ENCODE measurements around the gene ROBO1. TPM values are rescaled to one million over a fixed set of nuclear protein-coding genes. Genes with fewer than 3 reads are reported as not detected.
A peak's percentile ranks its signal among the peaks of the same experiment; 100 is the strongest.

ROBO1 gene
- total RNA-seq, 1 donor from 2014 or later: 27.1 TPM

- DNase-seq: no peak
- TF ChIP-seq CTCF (IDR thresholded peaks at IDR 0.05): no peak
- ATAC-seq: no peak
- Histone ChIP-seq H3K4me1 (no peaks in the 10 kb centered on the region), H3K36me3 (no peaks in the 10 kb centered on the region), H3K27me3 (no peaks in the 10 kb centered on the region), H3K9me3 (no peaks in the 10 kb centered on the region), H3K27ac (no peak overlapping the region), H3K4me3 (no peak overlapping the region)
- intact Hi-C loops (cut with DNase I): no loop called here
Measured at GRCh38 chr3:79094654-79095053, 673.1 kb downstream of the ROBO1 start.

GRCh38 chr3:79086514-79086913 lies 681.3 kb downstream of the ROBO1 start:
- H3K9me3 ChIP-seq: no peaks in the 10 kb centered on the region
- H3K4me1 ChIP-seq: no peaks in the 10 kb centered on the region
- H3K4me3 ChIP-seq: no peak overlapping the region
- no peaks in the 10 kb centered on the region for H3K27me3 ChIP-seq
- no peaks in the 10 kb centered on the region for H3K36me3 ChIP-seq
- ATAC-seq (peak; percentile 76), DNase-seq (no peak)
- H3K27ac ChIP-seq: no peak overlapping the region
- intact Hi-C loops (cut with DNase I): no loop called here
- TF ChIP-seq CTCF (IDR thresholded peaks at IDR 0.05): peak; percentile 75

GRCh38 chr3:79085171-79085570 lies 682.6 kb downstream of the ROBO1 start:
- H3K27me3 ChIP-seq: no peaks in the 10 kb centered on the region
- no peak for ATAC-seq
- H3K36me3 ChIP-seq: no peaks in the 10 kb centered on the region
- H3K4me1 ChIP-seq: no peaks in the 10 kb centered on the region
- no peak overlapping the region for H3K4me3 ChIP-seq
- intact Hi-C loops (cut with DNase I): no loop called here
- H3K27ac ChIP-seq: no peak overlapping the region
- no peak for DNase-seq
- TF ChIP-seq CTCF (IDR thresholded peaks at IDR 0.05): no peak
- no peaks in the 10 kb centered on the region for H3K9me3 ChIP-seq

GRCh38 chr3:79081335-79081734 lies 686.5 kb downstream of the ROBO1 start:
- H3K4me3 ChIP-seq: no peak overlapping the region
- no peaks in the 10 kb centered on the region for H3K9me3 ChIP-seq
- ATAC-seq (no peak), DNase-seq (no peak)
- intact Hi-C loops (cut with DNase I): no loop called here
- H3K27me3 ChIP-seq: no peaks in the 10 kb centered on the region
- H3K36me3 ChIP-seq: no peaks in the 10 kb centered on the region
- H3K27ac ChIP-seq: no peak overlapping the region
- no peaks in the 10 kb centered on the region for H3K4me1 ChIP-seq
- no peak for TF ChIP-seq CTCF (IDR thresholded peaks at IDR 0.05)

GRCh38 chr3:79074558-79074957 lies 693.2 kb downstream of the ROBO1 start:
- Histone ChIP-seq H3K9me3 (no peaks in the 10 kb centered on the region), H3K27ac (no peak overlapping the region), H3K36me3 (no peaks in the 10 kb centered on the region), H3K27me3 (no peaks in the 10 kb centered on the region), H3K4me1 (no peaks in the 10 kb centered on the region), H3K4me3 (no peak overlapping the region)
- DNase-seq (no peak), ATAC-seq (no peak)
- TF ChIP-seq CTCF (IDR thresholded peaks at IDR 0.05): no peak
- intact Hi-C loops (cut with DNase I): no loop called here

GRCh38 chr3:79067734-79068133 lies 700.1 kb downstream of the ROBO1 start:
- ATAC-seq: no peak
- H3K9me3 ChIP-seq: no peaks in the 10 kb centered on the region
- no peak overlapping the region for H3K4me3 ChIP-seq
- no peak for DNase-seq
- intact Hi-C loops (cut with DNase I): no loop called here
- no peak for TF ChIP-seq CTCF (IDR thresholded peaks at IDR 0.05)
- no peaks in the 10 kb centered on the region for H3K36me3 ChIP-seq
- H3K27ac ChIP-seq: no peak overlapping the region
- H3K4me1 ChIP-seq: no peaks in the 10 kb centered on the region
- H3K27me3 ChIP-seq: no peaks in the 10 kb centered on the region

Measured in upper lobe of right lung (tissue), 1 donor.